ENCODE measurements around the gene GNE.

DNA sequence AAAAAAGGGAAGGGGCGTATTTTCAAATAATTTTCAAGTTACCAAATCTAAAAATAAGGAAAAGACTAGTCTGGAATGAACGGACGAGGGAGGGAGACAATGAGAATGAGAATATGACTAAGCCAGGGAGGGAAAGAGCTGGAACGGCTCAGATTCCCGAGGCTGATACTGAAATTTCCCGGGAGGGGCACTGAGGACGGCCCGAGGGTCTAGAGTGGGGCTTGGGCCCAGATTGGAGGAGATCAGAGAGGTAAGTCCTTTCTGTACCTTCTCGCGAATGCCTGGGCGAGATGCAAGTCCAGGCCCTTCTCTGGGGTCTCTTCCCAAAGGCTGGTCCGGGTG lies 92.5 kb downstream of the GNE start:
- no peak for TF ChIP-seq EP300 (IDR thresholded peaks at IDR 0.05; ENCODE audit: borderline replicate concordance)
- TF ChIP-seq RAD21 (IDR thresholded peaks at IDR 0.05; ENCODE audit: low read depth), result no peak
- no peak for TF ChIP-seq ZBTB7A (IDR thresholded peaks at IDR 0.05; ENCODE audit: low read depth)
- TF ChIP-seq CREB1 (IDR thresholded peaks at IDR 0.05; ENCODE audit: low read depth), result no peak
- no peak for TF ChIP-seq FOXM1 (IDR thresholded peaks at IDR 0.05; ENCODE audit: borderline replicate concordance, low read depth)
